OCI-M2 (cell line): ENCODE results near the gene FHAD1.

Experiments used
- DNase-seq: peaks from one replicate; lab custom pipeline; 2025; ENCODE audit not compliant: unreplicated experiment; lab: John Stamatoyannopoulos, UW

The FHAD1 gene

GRCh38 chr1:15344380-15344779, 97.4 kb downstream of the FHAD1 start:
- no peak for DNase-seq

GRCh38 chr1:15344800-15345704, 98.0 kb downstream of the FHAD1 start:
- DNase-seq, result no peak

GRCh38 chr1:15345705-15346345, 98.8 kb downstream of the FHAD1 start:
- DNase-seq, result no peak

GRCh38 chr1:15346346-15347030, 99.5 kb downstream of the FHAD1 start:
- DNase-seq, result no peak

- DNase-seq, result no peak
Observed at GRCh38 chr1:15347182-15347581, 100.2 kb downstream of the FHAD1 start.

- no peak for DNase-seq
Observed at GRCh38 chr1:15348648-15349047, 101.6 kb downstream of the FHAD1 start.

- DNase-seq, result no peak
Observed at GRCh38 chr1:15349133-15349532, 102.1 kb downstream of the FHAD1 start.

- DNase-seq, result no peak
Observed at GRCh38 chr1:15350151-15350550, 103.1 kb downstream of the FHAD1 start.

- DNase-seq, result no peak
Observed at GRCh38 chr1:15350551-15351200, 103.7 kb downstream of the FHAD1 start.

- no peak for DNase-seq
Observed at GRCh38 chr1:15351310-15351709, 104.3 kb downstream of the FHAD1 start.

- DNase-seq, result no peak
Observed at GRCh38 chr1:15352128-15352957, 105.3 kb downstream of the FHAD1 start.

GRCh38 chr1:15353839-15354579, 107.0 kb downstream of the FHAD1 start:
- DNase-seq, result no peak

- no peak for DNase-seq
Observed at GRCh38 chr1:15354580-15354965, 107.5 kb downstream of the FHAD1 start.

GRCh38 chr1:15355968-15356625, 109.1 kb downstream of the FHAD1 start:
- no peak for DNase-seq

GRCh38 chr1:15357612-15358207, 110.7 kb downstream of the FHAD1 start:
- no peak for DNase-seq

GRCh38 chr1:15358565-15359133, 111.6 kb downstream of the FHAD1 start:
- no peak for DNase-seq

- DNase-seq, result no peak
Observed at GRCh38 chr1:15360700-15361099, 113.7 kb downstream of the FHAD1 start.

GRCh38 chr1:15362096-15362736, 115.2 kb downstream of the FHAD1 start:
- DNase-seq, result no peak
